COLO668 (cell line): ENCODE results near the gene KCND3.

Experiments
- DNase-seq: peaks from one replicate; lab custom pipeline; 2025; ENCODE audit not compliant: unreplicated experiment; lab: John Stamatoyannopoulos, UW

The KCND3 gene

DNA sequence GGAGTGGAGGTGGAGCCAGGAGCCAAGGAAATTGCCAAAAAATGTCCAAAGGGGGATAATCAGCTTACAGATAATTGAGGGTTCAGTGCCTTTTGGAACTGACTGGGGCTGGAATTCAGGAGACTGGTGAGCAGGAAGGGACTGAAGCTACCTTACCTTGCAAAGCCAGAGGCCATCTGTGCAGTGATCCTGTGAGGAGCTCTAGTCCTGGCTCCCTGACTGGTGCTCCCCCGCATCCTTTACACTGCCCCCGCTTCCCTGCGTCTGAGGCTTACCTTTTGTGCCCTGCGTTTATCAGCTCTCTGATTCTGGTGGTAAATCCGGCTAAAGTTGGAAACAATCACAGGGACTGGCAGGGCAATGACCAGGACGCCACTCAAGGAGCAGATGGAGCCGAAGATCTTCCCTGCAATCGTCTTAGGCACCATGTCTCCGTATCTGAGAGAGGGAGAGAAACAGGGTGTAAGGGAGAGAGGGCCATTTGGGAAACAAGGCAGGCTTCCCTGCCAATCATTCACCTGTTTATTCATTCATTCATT lies 202.7 kb downstream of the KCND3 start:
- no peak for DNase-seq

DNA sequence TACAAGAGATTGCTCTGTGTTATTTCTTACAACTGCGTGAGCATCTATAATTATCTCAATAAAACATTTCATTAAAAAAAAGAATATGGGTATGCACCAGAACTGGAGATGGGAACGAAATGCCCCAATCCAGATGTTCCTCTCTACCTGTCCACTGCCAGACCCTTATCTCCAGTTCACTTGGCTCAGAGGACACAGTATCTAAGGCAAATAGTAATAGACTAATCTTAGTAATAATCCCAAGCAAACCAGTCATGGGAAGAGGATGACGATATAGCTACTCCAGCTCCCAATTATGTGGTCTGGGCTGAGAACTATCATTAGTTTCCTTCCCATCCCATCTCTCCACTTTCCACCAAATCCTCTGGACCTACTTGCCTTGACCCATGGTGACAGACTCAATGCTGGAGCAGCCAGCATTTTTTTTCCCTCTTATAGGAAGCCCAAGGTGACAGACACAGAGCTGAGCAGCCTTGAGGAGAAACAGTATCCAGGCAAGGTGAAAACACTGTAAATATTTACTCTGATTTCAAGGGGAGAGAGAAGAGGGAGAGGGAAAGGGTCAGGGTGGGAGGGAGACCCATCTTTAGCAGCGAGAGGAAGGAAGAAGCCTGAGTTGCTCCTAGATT lies 205.1 kb downstream of the KCND3 start:
- DNase-seq, result no peak

DNA sequence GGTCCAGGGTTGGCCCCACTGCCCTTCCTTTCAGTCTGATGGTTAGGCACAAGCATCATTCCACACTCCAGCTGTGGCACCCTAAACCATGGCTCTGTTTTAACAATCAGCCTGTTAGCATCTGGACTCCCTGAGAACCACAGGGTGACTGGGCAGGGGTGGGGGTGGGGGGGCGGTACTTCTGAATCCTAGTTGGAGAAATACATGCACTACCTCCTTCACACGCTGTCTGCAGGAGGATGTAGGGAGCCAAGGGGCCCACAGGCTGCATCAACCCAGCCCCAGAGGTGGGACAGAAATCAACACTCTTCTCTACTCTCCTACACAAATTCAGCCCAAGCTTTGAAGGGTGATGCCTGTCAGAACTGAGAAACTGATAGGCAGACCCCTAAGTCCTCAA lies 209.9 kb downstream of the KCND3 start:
- DNase-seq, result no peak

DNA sequence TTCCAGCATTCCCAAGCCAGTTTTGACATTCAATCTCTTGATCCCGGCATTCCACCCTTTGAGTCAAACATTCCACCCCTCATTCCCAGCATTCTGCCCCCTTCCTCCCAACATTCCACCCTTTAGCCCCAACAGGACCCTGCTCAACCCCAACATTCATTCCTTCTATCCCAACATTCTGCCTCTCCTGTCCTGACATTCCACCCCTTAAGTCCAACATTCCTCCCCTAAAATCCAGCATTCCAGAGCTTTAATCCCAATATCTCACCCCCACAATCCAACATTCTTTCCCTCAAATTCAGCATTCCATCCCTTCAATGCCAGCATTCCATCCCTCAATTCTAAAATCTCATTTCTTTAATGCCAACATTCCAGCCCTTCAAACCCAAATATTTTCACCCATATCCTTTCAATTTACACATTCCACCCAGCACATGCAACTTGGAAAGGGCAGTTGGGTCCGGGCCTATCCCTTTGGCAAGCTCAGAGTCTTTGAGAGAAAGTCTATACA lies 210.9 kb downstream of the KCND3 start:
- DNase-seq, result no peak

DNA sequence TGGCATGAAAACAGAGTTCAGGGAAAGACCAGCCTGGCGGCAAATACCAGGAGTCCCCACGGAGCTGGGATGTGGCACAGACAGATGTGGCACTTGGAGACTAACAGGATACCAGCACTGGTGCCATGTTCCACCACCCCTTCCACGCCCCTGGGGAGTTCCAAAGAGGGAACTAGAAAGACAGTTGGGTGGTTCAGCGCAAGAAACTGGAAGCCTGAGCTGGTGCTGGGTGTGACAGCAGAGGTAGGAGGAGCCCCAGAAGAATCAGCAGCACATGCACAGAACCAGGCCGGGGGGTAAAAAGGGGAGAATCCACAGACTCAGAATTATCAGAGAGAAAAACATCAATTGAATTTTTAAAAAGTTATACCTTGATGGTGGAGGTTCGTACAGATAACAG lies 211.4 kb downstream of the KCND3 start:
- DNase-seq, result no peak

DNA sequence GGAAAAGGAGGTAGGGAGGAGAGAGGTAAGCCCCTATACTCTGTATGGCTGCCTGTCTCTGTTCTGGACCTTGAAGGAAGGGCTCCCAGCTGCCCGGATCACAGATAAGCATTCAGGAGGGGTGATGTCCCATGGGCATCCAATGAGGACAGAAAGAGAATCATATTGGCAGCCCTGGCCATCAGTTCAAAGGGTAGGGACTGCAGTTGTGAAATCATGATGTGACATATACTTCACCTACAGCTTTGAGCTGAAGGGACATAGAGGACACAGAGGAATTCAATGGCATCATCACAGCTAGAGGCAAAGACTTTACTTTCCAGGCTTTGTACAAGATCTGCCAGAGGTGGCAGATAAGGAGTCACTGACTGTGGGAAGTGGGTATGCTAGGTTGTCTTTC lies 212.2 kb downstream of the KCND3 start:
- no peak for DNase-seq

DNA sequence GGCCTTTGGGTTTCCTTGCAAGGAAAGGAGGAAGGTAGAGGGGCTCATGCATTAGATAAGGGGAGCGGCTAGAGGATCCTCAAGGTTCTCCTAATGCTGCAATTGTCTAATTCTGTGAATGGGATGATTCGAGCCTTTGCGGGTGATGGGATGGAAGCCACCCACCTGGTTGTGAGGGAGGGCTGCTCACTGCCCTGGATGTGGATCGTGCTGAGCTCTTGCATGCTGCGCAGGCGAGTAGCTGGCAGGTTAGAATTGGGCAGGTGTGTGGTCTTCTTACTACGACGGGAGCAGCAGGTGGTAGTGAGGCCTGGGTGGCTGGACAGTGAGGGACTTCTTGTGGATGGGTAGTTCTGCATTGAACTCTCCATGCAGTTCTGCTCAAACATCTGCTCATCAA lies 212.6 kb downstream of the KCND3 start:
- DNase-seq, result no peak

DNA sequence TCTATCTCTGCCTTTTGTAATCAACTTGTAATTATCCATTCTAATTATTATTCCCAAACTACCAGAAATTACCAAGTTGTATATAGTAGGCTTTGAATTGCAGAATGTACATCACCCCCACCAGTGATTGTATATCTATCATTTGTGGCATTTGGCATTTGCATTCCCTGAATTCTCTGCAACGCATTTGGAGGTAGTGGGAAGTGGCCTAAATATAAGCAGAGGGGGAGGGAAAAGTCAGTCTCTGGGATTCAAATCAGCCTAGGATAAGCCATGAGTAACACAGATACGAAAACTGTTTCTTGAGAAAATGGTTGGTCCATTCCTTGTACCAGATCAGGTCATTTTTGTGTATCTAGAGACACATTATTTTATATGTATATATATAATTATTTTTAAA lies 213.1 kb downstream of the KCND3 start:
- DNase-seq, result no peak

DNA sequence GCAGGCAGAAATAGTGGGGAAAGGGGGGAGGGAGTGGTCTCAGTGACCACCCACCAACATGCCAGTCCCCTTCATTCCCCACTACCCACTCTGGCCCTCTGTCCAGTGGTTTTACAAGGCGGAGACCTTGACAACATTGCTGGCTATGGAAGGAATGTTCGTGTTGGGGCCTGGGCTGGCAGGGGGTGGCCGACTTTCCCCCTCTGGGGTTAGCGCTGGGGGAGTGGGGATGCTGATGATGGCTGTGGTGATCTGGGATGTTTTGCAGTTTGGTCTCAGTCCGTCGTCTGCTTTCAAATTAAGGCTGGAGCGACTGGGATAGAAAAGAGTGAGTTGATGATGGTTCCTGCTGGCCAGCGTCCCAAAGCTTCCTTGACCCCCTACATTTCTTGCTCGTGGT lies 213.5 kb downstream of the KCND3 start:
- no peak for DNase-seq

DNA sequence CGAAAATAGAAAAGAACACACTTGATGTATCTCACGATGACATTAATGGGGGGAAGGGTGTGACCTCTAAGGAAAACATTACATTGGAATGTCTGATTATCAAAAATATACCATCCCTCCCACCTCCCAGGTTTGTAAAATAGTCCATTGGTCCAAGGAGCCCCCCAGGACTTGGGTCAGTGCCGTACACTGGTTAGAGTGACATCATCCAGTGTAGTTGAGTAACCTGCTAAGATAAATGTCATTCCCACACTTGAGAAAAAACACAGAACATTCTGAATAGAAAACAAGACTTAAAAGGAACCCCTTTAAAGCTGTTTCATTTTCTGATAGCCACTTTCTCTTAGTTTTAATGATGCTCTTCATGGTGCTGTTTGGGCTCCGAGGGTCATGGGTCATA lies 218.6 kb downstream of the KCND3 start:
- DNase-seq, result no peak

DNA sequence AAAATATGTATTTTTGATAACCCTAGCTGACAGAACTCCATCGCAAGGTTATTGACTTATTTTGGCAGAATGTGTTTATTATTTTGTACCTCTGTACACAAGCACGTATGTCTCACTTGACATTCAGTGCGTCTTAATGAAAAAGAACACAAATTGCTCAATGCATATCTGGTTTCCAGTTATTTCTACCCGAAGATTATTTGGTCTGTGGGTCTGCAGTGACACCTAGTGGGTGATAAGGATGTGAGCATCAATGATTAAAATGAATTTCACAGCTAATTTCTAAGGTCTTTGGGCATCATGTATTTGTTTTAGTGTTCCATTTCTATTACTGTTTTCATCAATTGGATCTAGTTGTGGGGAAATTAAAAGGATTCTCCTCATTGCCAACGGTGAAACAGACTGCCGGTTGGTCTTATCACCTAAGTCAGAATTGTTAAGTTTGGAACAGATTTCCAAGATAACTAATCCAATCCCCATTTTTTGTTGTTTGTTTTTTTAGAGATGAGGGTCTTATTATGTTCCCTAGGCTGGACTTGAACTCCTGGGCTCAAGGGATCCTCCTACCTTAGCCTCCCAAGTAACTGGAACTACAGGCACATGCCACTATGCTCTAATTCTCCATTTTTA lies 219.8 kb downstream of the KCND3 start:
- peak; percentile 38 for DNase-seq

DNA sequence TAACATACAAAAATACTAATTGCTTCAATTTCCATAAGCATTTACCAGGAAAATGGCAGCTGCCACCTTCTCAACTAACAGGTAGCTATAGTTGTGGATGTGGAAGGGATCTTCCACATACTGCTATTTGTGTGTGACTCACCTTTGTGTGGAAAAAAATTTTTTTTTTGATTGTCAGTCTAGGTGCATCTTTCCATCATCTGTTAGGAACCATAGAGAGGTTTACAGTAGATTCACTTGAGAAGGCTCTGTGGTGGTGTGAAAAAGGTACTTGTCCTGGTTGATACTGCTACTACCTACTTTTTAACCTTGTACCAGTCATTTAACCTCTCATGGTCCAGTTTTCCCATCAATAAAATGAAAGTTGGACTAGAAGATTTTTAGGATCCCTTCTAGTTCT lies 220.8 kb downstream of the KCND3 start:
- no peak for DNase-seq

DNA sequence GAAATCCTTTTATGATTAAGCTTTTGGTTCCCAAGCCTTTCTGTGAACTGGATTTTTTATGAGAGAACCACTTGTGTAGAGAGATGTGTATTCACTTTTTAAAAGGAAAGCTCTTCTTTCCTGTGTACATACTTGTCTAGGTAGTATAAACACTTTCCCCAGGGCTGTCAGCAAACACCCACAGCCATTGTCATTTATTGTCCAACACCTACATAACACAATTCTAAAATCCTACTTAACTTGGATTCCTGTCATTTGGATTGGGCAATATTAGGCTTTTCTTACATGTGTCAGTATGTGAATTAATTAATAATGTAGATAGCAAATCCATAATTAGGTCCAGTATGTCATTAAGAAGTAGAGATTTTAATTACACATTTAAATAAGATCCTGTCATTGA lies 221.4 kb downstream of the KCND3 start:
- DNase-seq, result no peak

DNA sequence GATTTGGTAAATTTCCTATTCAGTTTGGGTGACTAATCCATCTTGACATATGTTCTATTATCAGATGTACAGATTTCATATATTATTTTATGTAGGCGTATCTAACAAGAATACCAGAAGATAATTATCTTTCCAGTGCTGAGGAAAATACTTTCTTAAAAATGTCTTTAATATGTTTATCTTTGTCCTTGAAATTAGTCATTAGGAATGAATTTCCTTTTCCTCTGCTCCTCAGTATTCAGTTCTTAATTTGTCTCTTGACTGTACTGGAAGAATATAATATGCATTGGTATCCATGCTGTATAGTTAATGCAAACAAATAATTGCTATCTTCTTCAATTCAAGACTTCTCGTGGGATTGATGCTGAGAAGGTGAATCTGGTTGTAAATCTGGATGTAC lies 227.1 kb downstream of the KCND3 start:
- DNase-seq, result no peak

DNA sequence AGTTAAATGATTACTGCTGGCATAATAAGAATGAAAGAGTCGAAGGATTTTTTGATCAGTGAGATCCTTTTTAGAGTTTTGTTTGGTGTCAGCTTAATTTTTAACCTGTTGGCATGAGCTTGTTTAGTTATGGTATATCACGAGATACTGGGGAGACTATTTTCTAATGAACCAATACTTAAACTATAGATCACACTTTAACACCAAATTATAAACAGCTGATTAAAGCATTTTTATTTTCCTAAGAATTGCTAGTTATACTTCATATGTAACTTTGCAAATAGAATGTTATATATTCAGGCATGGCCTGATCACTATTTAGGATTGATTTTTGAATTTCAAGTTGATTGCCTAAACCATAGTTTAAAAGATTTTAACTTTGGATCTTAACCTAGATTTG lies 227.8 kb downstream of the KCND3 start:
- DNase-seq, result no peak

DNA sequence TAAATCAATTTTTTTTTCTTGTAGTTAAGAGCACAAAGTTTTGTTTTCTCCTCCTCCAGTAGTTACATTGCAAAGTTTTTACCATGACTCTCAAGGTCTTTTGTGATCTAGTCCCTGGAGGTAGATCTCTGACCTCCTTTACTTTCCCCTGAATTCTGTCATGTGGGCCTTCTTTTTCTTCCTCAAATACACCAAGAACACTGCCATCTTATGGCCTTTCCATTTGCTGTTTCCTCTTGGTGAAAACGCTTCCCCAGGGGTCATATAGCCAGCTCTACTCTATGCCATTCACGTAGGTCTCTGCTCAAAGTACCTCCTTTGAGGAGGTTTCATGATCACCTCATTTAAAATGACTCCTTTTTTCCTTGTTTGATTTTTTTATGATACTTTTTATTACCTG lies 231.1 kb downstream of the KCND3 start:
- no peak for DNase-seq

DNA sequence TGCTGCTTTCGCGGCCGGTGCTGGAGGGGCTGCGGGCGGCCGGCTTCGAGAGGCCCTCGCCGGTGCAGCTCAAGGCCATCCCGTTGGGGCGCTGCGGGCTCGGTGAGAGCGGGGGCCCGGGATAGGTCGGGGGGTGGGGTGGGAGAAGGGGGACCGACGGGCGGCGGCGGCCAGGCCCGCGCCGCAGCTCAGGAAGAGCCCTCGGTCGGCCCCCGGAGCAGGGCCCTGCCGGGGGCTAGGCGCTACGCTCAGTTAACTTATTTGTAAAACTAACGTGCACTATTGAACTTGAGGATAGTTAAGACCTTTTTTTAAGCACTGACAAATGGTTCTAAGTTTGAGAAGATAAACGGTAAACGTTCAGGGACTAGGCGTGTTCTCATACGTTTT lies 233.3 kb downstream of the KCND3 start:
- DNase-seq, result no peak

DNA sequence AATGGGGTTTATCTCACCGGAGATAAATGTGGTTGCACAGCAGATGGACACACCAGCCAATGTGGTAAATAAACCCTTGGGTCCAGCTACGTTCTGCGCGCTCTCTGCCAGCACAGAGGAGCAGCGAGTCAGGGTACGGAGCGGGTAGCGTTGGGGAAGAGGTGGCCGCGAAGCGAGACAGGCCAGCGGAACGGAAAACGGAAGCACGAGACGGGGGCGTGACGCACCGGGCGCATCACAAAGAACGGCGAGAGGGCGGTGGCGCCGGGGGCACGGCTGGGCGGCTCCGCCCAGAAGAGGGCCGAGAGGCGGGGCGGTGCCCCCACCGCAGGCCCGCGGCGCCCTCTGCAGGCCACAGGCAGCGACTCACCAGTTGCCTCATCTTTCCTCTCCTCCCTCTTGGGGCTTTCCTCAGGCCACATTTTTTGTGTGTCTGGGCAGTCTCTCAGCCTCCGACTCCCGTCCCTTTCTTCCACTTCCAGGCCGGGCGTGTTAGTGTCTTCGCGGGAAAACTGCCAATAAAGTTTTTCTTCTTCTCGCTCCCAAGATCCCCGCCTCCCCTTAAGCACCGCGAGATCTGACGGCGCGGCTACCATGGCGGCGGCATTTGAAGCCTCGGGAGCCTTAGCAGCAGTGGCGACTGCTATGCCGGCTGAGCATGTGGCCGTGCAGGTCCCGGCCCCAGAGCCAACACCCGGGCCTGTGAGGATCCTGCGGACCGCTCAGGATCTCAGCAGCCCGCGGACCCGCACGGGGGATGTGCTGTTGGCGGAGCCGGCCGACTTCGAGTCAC lies 233.9 kb downstream of the KCND3 start, which contains the start of gene DDX20:
DDX20 (plus strand) TSS at position 571 of the 793 bp plus-strand sequence; CDS start at position 595, 24 bp downstream.
- peak; percentile 95 for DNase-seq

DNA sequence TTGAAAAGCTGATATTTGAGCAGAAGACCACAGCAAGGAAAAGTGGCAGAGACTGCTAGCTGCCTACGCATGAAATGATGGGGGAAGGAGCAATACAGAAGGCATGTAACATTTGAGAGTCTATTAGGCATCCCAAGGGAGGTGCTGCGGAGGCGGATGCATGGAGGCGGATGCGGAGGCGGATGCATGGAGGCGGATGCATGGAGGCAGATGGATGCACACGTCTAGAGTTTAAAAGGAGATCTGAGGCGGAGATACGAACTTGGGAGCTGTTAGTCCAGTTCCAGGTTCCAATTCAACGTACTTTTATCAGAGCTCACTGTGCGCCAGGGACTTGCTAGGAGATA lies 234.5 kb downstream of the KCND3 start:
- peak; percentile 56 for DNase-seq

DNA sequence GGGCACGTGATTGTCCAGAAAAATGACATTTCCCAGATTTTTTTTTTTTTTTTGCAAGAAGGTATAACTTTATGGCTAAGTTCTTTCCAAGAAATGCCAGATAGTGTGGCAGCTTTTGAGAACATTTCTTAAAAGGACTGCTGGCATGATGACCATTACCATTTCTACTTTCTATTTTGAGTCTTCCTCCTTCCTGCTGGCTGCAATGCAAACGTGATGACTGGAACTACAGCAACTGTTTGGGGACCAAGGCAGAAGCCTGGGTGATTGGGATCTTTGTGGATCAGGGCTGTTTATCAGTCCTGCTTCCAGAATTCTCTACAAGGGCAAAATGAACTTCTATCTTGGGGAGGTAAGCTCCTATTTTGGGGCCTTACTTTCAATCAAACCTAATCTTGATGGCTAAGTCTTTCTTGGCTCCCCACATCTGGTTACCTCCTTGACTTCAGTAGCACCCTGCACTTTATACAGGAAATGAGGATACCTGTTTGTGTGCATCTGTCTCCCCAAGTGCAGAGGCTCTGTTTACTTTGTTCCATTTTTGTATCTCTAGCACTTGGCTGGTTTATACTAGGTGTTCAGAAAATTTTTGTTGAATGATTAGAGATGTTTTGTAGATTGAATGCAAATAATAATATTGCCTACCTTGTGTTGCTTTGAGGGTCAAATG lies 237.4 kb downstream of the KCND3 start:
- no peak for DNase-seq

DNA sequence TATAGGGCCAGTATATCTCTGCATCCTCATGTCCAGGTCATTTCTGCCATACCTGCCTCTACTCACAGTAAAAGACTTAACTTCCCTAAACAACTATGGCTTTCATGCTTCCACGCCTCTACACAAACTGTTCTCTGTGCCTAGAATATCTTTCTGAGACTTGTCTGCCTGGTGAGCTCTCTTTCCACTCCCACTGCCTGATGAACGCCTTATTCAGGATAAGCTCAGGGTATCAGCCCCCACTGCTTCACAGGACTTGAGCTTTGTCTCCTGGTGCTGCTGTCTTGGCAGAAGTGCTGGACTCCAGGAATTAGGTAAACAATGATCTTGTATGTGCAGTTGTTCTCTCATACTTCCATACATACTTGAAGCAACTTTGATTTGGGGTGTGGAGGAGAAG lies 238.6 kb downstream of the KCND3 start:
- no peak for DNase-seq
